HG03103 (cell line): ENCODE results near the gene CSNK1E.

ENCODE experiments used
- ATAC-seq: cut with Tn5 transposase; IDR thresholded peaks from one replicate; pipeline ENCODE4 v1.9.1; 2021; ENCODE audit warnings: low read depth; ENCODE audit not compliant: unreplicated experiment

The CSNK1E gene

DNA sequence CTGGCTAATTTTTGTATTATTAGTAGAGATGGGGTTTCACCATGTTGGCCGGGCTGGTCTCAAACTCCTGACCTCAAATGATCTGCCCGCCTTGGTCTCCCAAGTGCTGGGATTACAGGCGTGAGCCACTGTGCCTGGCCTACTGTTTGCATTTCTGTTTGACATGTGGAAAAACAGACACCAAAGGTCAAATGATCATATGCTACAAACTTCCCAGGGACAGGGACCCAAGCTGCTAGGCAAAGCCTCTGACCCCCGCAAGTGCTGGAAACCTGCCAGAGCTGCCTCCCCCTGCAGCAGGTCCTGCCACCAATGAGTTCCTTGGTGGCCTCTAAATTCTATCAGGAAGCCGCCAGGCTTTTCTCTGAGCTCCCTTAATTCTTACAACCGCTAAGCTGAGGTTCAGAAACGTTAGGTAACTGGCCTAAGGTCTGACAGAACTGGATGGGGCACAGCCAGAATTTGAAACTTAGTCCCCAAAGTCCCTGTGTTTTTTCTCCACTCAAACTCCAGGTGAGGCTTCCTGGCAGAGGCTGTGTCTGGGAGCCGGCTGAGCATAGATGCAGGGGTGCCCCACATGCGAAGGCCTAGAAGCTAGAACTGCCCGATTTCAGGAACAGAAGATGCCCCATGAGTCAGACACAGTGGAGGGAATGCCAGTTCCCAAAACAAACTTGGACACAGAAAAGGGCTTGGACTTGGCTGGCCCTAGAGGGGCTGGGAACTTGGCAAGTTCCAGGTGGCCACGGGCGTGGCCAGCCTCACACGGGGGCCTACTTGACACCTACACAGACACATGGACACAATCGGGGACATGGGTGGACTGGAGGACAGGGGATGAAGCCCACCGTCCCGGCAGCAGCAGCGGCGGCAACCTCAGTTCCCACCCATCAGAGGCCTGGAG lies 7.4 kb downstream of the CSNK1E start:
- no peak for ATAC-seq

DNA sequence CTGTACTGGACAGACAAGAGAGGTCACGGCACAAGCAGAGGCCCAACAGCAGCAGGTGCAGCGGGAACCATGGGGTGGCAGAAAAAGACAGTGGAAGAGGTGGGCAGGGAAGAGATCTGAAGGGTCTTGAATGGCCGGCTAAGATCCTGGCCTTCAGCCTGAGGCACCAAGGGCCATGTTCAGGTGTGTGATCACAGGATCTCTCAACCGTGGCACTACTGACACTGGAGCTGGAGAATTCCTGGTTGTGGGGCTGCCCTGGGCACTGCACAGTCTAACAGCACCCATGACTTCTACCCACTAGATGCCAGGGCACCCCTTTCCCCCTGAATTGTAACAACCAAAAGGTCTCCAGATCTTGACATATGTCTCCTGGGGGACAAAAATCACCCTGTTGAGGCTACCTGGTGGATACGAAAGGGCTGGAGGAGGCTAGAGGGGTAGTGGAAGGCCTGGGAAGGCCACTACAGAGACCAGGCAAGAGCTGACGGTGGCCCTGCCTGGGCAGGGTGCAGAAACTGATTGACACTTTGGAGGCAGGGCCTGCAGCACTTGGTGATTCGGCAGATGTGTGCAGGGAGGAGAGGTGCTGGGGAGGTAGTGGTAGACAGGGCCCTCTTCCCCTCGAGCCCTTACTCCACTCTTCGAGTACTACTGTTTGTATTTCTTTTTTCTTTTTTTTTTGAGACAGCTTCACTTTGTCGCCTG lies 8.3 kb downstream of the CSNK1E start:
- ATAC-seq = no peak

DNA sequence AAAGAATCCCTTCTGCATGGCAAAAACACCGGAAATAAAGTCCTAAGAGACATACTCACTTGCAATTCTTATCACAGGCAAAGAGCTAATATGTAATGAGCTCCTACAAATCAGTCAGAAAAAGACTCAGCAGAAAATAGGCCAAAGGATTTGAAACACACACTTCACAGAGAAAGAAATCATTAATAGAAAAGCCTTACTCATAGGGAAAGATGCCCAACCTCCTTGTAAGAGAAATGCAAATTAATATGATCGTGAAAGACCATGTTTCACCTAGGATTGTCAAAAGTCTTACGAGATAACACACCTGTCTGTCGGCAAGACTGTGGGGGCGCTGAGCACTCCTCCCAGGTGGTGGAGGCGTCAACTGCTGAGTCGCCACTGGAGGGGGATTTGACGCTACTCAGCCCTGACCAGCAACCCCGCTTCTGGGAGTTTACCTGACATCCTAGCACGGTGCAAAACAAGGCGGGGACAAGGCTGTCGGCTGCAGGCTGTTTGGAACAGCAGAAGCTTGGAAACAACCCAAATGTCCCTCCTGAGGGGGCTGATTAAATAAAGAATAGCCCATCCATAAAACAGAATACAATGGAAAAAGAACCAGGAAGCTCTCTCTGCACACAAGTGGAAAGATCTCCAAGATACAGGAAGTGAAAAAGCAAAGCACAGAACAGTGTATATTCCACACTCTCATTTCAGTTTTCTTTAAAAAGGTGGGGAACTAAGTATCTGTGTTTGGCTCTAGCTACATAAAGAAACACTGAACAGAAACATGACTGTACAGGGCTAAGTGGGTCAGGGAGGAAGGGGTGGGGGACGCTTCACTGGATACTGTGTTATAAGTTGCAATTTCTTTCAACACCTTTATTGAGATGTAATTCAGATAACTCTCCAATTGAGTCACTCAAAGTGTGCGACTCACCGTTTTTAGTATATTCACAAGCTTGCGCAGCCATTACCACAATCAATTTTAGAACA lies 11.5 kb downstream of the CSNK1E start:
- ATAC-seq = peak; percentile 47

DNA sequence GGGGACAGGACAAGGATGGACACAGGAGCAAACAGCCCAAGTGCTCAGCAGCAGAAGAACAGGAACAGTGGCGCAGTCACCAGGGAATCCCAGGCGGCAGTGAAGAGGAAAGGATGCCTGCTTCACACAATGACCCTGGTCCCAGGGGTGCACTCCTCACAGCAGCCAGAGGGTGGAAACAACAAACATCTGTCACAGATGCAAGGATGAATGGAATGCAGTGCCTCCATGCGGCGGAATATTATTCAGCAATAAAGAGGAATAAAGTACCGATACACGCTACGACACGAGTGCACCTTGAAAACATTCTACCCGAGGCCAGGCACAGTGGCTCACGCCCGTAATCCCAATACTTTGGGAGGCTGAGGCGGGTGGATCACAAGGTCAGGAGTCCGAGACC lies 12.7 kb downstream of the CSNK1E start:
- no peak for ATAC-seq

DNA sequence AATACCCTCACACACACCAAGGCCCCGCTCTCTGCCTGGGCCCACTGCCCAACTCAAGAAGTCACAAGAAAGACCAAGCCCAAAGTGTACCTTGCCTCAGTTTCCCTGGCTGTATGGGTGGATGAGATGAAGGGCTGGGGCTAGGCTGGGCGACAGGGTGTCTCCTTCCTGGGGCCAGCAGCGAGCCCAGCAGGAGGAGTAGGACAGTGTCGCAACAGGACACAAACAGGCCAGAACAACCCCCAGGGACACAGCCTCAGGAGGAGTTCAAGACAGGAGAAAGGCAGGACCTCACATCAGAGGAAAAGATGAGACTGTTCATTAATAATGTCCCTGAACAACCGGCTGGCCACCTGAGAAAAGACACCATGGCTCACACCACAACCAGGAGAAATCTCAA lies 13.3 kb downstream of the CSNK1E start:
- ATAC-seq = no peak

DNA sequence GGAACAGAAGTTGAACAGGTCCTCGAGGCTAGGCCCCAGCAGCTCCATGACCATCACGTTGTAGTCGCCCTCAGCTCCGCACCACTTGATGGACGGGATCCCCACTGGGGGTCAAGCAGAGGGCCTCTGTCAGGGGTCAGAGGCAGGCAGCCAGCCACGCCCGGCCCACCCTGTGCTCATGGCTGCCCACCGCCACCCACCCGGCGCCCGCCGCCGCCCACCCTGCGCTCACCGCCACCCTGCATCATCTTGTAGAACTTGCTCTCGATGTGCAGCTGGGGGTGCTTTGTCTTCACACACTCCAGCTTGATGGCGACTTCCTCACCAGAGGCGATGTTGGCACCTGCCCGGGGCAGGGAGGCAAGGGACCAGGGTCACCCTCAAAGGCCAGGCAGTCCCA lies 14.3 kb downstream of the CSNK1E start:
- ATAC-seq = no peak

DNA sequence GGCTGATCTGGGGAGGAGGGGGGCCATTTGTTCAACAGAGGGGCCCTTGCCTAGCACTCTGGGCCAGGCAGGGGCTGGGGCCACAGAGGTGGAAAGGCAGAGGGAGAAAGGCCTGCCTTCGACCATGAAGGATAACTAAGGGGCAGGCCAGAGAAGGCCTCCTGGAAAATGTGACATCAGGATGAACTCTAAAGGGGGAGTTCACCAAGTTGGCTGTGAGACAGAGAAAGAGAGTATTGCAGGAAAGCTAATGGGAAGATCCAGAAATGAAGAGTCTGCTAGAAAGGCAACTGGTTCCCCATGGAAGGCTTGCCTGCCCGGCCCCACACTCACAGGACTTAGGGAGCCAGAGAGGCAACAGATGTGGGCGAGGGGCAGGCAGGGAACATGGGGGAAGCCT lies 16.3 kb downstream of the CSNK1E start:
- no peak for ATAC-seq

DNA sequence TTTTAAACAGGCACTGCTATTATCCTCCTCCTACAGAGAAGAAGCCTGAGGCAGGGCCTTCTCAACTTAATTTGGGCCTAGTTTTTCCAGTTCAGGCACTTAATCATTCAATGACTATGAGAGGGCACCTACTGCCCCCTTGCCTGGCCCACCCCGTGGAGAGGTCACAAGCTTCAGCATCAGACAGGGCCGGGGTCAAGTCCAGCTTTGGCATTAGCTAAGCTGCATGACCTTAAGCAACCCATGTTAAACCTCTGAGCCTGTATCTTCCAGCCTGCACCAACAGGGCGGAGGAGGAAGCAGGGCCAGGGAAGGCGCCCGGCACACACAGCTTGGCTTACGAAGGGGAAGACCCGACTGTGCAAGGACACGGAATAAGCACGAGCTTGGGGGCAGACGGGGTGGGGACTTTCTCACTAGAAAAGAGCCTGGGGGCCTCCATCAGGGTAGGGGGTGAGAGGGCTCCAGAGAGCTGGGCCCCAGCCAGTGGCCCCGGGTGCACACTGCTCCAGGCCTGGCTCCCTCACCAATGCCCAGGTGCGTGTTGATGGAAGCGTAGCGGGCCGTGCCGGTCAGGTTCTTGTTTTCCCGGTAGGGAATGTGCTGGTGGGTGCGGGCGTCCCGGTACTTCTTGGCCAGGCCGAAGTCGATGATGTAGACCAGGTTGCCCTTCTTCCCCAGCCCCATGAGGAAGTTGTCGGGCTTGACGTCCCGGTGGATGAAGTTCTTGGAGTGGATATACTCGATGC lies 16.9 kb downstream of the CSNK1E start:
- no peak for ATAC-seq

DNA sequence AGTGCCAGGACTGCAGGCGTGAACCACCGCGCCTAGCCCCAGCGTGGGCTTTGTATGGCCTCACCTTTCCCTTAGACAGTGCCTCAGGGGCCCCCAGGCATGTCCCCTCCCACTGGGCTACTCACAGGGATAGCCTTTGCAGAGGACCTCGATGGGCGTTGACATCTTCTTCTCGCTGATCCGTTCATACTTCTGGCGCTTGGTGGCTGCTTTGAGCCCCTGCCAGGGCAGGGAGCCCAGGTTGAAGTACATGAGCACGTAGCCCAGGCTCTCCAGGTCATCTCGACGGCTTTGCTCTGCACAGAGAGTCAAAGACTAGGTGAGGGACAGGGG lies 17.5 kb downstream of the CSNK1E start:
- no peak for ATAC-seq

DNA sequence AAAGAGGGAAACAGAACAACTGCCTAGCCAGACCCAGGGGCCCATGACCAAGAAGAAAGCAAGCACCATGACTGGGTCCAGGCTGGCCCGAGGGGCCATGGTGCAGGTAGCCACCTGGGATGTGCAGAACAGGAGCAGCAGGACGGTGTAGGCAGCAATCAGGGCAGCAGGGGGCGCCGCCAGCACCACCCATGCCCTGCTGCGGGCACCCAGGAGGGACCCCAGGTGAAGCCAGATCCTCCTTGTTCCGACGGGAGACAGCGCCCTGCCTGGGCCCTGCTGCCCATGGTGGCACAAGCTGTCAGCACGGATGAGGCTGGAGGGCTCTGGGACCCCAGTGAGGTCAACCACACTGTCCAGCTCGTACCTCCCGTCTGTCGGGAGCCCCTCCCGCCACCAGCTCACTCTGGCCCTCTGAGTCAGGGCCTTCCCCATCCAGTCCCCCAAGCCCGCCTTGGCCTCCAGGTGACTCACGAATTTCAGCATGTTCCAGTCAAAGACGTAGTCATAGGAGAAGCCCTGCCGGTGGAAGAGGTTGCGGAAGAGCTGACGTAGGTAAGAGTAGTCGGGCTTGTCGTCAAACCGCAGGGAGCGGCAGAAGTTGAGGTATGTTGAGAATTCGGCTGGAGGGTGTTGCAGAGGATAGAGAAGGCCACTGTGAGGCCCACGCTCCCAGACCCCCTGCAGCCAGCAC lies 18.8 kb downstream of the CSNK1E start:
- ATAC-seq = no peak

DNA sequence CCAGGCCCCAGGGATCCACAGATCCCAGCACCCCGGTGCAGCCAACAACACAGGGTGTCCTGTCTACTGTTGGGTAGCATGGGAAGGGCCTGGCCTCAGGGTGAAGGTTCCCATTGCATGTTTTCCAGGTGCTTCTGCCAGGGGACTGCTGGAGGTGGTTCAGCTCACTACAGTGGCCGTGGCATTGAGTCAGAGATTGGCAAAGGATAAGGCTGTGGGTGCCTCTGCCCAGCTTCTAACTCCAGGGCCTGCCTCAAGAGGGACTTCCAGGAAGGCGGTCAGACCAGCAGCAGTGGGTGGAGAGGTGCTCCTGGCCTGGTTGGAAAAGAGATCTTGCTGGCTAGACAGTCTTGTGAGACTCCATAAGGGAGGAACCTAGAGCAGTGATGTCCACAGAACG lies 20.9 kb downstream of the CSNK1E start:
- no peak for ATAC-seq

DNA sequence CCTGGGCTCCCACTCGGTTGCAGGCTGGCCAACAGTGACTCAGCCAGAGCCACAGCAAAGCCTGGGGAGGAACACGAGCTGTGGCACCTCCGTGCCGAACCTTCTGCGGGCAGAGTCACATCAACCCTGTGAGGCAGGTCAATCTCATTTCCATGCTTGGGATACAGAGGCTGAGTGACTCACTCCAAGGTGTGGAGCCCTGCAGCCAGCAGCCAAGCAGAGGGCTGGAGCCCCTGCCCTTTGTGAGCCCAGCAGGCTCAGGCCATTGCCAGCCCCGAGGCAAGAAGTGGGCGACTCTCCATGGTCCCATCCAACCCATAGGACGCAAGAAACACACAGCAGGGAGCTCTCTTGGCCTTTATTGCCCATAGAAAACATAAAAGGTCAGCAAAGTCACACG lies 21.4 kb downstream of the CSNK1E start:
- no peak for ATAC-seq

DNA sequence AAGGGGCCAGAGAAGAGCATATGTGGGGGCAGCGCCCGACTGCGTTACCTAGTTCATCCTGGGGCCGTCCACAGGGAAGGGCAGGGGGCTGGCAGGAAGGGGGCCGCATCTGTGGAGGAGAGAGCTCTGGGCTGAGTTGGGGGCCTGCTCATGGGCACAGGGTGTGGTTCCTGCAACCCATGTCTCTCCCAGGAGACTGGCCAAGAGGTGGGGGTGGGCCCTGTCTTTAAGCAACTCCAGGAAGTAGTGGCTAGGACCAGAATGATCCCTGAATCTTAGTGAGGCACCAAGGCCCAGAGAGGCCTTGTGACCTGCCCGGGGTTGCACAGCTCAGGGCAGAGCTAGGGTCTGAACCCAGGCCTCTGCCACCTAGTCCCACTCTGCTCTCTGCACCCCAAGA lies 21.9 kb downstream of the CSNK1E start:
- no peak for ATAC-seq

DNA sequence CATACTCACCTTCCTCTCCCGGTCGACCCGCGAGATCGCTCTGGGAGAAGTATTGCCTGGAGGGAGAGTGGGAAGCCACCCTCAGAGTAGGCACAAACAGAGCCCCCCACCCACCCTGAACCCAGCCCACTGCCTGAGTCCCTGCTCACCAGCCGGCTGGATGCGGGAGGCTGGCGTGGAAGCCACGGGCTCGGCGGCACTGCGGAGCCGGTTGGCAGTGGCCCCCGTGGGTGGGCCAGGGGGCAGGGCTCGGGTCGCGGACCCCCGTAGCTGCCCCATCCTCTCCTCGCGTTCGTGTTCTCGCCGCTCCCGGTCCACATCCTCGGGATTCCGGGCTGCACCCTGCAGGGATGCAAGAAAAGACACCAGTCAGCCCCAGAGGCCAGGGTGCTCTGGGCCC lies 23.0 kb downstream of the CSNK1E start:
- no peak for ATAC-seq

DNA sequence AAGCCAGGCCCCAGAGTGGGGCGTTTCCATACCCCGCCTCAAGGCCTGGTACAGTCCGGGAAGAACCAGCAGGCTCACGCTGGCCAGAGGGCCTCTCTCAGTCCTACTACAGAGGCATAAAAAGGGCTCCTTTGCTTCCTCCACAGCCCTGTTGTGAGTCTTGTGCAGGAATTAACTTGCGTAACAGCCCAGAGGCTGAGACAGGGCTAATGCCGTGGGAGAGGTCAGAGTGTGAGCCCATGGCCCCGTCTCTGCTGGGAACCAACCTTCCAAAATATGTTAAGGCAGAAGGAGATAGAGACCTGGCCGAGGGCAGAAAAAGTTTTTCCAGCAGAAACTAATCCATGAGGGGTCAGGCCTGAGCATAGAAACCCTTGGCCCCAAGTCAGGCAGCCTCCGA lies 24.5 kb downstream of the CSNK1E start:
- no peak for ATAC-seq

DNA sequence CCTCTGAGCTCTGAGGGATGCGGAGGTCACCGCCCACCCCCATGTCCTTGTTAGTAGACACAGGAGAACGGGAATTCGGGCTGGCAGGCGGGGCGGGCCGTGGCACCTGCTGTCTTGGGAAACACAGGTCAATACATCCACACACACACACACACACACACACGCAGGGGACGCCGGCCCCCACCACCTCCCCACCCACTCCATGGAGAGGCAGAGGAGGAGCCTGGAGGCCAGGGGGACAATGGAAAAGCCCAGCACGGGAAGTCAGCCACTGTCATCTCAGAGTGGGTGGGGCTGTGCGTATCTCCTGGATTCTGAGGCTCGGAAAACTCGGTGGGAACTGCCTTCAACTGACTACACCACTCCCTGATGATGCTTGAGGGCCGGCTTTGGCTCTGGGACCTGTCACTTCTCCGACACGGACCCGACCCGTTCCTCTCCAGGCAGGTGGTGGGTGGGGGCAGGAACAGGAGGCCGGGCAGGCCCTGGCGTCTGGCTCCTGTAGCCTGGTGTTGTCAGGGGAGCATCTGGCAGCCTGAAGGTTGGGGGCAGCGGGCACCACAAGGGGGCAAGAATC lies 25.9 kb downstream of the CSNK1E start:
- no peak for ATAC-seq

DNA sequence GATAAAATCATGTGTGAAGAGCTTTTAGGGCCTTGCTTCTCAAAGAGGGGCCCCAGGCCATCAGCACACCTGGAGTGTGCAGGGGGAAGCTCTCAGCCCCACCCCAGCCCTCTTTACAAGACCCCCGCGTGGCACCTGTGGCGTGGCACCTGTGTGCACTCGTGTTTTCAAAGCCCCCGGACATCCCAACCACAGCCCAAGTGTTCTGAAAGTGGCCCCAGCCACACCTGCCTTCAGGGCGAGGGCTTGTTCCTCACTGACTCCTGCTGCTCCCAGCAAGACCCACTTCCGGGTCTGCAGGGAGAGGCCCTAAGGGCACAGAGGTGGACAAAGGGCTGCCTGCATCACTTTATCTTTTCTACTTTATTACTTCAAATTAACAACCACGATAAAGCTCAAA lies 26.9 kb downstream of the CSNK1E start:
- no peak for ATAC-seq

DNA sequence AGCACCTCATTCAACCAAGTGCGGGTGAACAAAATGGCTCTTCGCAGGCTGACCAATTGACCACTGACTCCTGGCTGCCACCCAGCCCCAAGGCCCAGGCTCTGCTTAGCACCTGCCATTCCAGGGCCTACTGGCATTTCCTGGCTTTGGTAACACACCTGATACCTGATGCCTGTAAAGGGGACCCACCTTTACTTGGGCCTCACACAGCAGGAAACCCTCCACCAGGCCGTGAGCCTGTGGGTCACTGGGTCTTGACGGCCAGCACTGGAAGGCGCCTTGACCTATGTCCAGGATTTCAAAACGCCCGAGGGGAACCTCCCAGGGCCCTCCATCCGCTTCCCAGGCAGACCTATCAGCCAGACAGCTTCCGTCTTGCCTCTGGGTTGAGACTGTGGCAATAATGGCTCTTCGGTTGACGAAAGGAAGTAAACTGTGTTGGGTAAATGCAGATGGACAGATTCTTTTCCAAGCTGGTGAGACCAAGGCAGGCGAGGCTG lies 27.6 kb downstream of the CSNK1E start:
- ATAC-seq = no peak
